ENCODE data around the gene POU3F3.

DNA sequence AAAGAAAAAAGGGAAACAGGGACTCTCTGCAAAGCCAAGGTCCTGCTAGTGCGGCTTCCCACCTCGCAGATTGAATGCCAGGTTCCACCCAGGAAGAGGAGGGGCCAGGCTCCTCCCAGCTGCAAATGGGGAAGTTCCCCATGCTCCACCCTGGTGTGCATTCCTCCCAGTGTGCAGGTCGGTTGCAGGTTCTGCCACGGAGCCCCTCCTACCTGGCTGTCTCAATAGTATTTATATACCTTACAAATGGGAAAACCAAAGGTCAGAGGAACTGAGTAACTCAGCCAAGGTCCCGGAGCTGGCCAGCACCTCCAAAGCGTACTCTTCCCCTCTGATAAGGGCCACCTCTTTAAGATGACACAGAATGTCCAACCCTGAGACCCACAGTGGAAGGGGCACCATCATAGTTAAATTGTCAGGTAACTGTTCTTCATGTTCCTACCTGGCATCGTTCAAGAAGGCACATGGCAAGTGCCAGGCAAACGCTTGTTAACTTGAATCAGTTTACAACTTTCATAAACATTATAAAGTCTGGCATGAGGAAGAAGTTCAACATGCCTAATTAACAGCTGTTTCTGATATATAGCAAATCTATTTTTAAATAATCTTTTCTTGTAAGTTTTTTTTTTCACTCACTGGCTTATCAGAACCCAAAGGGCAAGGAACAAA is 35.5 kb downstream of the POU3F3 start:
- TF ChIP-seq, protein P1, sequence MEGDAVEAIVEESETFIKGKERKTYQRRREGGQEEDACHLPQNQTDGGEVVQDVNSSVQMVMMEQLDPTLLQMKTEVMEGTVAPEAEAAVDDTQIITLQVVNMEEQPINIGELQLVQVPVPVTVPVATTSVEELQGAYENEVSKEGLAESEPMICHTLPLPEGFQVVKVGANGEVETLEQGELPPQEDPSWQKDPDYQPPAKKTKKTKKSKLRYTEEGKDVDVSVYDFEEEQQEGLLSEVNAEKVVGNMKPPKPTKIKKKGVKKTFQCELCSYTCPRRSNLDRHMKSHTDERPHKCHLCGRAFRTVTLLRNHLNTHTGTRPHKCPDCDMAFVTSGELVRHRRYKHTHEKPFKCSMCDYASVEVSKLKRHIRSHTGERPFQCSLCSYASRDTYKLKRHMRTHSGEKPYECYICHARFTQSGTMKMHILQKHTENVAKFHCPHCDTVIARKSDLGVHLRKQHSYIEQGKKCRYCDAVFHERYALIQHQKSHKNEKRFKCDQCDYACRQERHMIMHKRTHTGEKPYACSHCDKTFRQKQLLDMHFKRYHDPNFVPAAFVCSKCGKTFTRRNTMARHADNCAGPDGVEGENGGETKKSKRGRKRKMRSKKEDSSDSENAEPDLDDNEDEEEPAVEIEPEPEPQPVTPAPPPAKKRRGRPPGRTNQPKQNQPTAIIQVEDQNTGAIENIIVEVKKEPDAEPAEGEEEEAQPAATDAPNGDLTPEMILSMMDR (IDR thresholded peaks at IDR 0.05; ENCODE audit: low read depth, low read length, poor library complexity, severe bottlenecking) = no peak
- TF ChIP-seq EZH2phosphoT487 (IDR thresholded peaks at IDR 0.05; ENCODE audit: borderline replicate concordance, low read length) = no peak
